Right kidney (tissue), 1 donor: ENCODE data around the gene NHEJ1.

Source experiments
- DNase-seq: peaks from one replicate; pipeline ENCODE4 v3.0.0-alpha.2; 2016

NHEJ1 gene

DNA sequence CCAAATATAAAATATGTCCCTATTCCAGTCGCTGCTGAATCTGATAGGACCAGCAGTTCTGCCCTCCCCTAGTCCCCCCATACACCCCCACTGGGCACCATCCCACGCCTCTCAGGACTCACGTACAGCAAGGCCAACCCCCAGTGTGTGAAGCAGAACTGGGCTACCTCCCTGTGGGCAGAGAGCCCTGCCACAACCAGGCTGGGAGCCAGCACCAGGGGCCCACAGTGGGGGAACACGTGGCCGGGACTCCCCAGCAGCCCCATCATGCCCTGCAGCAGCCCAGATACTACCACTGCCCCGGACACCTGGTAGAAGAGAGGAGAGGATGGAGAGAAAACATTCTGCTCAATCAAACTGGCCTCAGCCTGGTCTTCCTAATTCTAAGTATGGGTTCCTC, 7.9 kb upstream of the NHEJ1 start:
- DNase-seq: no peak

DNA sequence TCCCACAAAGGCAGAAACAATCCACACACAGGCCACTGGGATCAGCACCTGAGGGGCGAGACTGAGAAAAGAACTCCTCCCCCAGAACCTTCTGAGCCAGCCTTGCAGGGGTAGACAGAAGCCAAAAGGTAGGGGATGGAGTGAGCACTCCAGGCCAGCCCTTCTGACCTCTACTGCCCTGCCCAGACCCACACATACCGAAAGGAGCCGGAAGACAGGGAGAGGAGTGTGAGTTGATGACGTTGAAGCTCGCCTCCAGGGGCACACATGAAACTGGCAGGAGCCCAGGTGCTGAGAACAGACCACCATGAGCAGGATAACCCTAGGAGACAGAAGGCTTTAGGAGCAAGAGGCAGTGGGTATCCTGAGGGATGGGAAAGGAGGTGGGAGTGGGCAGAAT, 7.4 kb upstream of the NHEJ1 start:
- no peak for DNase-seq

DNA sequence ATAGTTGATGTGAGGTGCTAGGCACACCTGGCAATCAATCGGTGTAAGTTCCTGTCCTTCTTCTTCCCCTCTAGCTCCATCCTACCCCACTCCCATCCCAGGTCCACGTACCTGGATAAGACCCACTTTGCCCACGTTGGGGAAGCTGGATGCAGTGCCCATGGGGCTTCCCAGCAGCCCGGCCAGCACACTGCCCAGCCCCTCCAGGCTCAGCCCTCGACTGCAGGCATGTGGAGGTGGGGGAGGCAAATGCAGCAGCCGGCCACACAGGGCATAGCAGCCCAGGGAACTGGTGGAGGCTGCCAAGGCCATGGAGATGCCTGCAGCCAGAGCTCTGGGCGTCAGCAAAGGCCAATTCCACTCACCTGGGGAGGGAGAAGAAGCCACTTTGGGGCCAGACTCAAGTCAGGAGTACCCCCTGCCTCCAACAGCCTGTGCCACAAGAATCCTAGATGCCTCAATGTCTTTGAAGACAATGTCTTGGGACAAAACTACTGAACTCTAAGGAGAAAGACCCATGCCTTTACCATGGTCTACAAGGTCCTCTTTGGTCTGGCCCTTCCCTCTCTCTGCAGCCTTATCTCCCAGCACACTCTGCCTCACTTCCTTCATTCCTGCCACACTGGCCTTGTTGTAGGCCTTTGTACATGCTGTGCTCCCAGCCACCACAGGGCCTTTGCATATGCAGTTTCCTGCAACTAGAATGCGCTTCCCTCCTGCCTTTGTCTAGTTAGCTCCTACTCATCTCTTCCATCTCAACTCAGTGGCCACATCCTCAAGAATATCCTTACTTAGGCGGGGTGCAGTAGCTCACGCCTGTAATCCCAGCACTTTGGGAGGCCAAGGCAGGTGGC, 4.7 kb upstream of the NHEJ1 start:
- DNase-seq: no peak

DNA sequence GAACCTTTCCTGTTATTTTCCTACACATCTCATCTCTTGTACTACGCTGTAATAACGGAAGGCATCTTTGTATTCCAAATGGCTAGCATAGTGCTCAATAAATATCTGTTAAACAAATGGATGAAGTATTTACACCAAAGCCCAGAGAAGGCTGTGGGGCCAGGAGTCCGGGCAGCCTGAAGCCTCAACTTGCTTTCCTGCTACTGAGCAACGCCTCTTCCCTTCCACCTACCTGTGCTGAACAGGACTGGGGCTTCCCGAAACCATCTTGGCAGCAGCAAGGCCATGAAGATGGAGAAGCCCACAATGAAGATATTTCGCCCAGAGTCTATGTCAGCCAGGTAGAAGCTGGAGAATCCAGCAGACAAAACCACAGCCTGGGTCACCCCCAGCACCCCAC, 2.5 kb upstream of the NHEJ1 start:
- DNase-seq: no peak

DNA sequence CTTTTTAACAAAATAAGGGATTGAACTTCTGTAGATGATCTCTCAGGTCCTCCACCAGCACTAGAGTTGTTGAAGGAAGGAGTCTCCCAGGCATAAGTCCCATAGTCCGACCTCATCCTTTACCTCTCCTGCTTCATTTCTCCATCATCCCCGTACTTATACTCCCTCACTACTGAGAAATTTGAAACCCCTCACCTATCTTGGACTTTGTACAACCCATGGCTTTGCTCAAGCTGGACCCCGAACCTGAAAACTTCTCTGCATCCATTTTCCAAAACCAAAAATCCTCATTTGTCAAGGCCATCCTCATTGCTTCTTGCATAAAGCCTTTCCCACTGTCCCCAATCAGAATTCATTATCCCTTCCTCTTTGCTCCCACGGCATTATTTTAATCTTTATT, 482 bp upstream of the NHEJ1 start:
- DNase-seq: no peak

DNA sequence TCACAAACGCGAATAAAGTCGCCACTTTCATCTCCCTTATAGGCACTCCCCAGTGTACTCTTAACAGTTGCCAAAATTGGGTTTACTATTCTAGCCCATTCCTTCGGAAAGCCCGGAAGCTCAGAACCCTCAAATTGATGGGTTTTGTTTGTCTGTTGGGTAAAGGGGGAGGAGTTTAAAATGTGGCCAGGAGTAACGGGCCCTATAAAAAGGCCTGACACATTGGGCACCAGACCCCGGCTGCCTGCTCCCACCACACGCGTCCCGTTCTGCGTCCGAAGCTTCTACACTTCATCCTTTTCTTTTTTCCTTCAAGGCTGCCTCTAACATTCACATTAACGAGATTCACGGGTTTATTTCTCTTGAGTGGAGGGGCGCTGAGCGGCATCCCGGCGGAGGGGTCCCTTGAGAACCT, 837 bp downstream of the NHEJ1 start:
- no peak for DNase-seq

DNA sequence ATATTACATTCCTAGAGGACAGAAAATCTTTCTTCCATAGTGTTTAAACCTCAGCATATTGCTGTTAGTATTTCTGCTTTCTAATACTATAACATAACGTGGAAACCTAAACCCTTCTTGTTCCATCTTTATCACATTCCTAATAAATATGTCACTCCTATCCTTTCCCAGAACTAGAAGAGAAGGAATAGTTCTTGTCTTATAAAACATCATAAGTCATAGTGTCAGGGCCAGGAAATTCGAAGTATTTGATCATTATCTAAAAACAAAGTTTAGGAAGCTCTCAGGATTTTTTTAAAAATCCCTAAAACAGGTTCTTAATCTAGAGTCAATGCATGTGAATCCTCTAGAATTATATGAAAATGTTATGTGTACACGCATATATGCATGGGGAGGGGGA, 2.0 kb downstream of the NHEJ1 start:
- no peak for DNase-seq

DNA sequence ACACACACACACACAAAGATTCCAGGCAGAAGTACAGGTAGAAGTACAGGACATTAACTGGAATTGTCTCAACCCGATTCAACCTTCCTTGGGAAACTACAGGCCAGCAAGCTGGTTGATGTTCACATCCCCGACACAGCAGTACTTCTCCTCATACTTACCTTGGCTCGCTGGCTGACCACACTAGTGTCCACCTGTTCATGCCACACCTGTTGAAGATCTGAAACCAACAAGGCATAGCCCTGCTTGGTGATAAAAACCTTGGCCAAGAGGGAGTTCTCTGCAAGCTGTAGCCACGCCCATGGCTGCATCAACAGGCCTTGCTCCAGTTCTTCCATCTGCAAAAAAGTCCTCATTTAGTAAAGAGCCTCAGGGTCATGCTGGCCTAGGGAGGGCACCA, 2.6 kb downstream of the NHEJ1 start:
- DNase-seq: no peak

DNA sequence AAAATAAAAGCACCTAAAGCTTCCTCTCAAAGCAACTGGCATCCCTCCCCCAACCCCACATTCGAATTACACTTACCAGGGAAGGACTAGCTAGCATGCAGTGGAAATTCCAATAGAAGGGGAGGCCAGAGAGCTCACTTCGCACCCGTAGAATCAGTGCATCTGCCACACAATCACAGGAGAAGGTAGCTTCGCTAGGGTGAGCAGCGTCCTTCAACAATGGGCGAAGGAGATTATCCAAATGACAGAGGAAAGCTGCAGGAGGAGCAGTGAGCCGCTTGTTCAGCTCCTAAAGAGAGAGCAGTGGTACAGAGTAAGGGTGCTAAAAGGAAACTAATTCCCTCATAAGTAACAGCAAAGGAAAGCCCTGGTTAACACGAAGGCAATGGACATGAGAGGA, 3.2 kb downstream of the NHEJ1 start:
- no peak for DNase-seq

DNA sequence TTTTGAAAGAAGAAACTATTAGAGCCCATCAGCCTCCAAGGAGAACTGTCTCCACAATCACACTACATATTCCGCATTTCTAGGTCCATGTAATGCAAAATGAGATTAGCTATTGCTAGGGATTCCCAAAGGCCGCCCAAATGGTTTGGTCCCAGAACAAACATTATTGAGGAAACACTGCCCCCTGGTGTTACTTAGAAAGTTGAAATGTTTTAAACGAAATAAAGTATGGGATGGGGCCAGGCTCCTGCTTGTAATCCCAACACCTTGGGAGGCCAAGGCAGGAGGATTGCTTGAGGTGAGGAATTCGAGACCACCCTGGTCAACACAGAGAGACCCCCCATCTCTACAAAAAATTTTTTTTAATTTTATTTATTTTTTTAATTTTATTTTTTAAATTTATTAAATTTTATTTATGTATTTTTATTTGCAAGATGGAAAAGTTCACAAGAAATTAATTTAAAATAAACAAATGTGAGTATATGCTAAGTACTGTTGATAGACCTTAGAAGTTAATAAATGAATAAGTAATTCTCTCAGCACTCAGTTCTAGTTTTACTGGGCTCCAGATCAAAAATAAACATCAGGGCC, 5.5 kb downstream of the NHEJ1 start:
- no peak for DNase-seq

DNA sequence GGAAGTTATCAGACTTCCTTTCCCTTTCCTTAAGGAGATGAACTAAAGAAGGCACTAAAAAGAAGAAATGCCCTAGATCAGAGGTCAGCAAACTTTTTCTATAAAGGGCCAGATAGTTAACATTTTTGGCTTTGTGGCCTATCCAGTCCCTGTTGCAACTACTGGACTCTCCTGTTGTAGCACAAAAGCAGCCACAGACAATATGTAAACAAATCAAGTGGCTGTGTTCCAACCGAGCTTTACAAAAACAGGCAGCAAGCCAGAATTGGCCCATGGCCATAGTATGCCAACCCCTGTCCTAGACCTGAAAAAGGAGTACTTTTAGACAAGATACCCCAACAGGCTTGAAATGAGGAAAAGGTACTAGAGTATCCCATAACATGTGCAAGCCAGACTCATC, 10.9 kb downstream of the NHEJ1 start:
- no peak for DNase-seq

DNA sequence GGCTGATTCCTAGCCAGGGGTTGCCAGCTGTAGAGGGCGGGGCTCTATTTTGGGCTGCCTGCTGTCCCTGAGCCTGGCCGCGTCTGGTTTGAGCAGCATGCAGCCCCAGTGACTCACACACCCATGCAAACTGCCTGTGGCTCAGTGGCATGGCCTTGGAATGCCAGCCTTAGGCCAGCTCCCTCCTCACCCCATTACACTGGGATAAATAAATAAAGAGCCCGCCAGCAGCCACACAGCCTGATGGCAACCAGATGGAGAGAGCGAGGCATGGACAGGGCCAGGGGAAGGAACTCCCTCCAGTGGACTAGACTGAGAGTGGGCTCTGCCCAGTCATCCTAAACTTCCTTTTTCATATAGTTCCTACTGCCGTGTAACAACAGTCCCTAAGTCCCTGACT, 18.3 kb downstream of the NHEJ1 start:
- no peak for DNase-seq

DNA sequence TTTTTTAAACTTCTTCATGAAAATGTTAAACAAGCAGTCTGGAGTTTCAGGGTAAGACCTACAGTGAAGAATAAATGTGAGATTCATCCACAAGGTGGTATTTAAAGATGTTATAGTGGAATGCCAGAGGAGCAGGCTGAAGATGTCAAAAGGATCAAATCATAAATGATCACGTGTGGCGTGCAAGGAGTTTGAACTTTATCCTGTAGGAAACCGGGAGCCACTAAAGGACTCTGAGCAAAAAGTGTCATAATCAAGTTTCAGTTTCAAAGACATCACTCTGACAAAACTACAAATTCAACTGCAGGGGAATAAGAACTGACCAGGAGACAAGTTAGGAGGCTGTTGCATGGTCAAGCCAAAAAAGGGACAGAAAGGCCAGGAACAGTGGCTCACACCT, 19.9 kb downstream of the NHEJ1 start:
- no peak for DNase-seq

DNA sequence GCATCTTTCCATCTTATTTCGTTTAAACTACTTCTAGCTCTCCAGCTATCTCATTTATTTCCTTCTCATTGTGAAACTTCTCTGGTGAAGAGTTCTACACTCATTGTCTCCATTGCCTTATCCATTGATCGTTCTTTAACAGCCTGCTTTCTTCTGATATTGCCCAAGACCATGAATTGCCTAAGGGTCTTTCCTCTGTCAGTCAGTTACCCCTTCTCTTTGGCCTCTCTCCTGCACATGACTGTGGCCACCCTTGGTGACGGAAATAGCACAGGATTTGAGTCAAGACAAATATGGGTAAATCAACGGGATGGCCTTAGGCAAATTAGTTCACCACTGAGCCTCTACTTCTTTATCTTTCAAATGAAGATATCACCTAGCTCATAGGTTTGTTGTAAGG, 26.6 kb downstream of the NHEJ1 start:
- DNase-seq: no peak

DNA sequence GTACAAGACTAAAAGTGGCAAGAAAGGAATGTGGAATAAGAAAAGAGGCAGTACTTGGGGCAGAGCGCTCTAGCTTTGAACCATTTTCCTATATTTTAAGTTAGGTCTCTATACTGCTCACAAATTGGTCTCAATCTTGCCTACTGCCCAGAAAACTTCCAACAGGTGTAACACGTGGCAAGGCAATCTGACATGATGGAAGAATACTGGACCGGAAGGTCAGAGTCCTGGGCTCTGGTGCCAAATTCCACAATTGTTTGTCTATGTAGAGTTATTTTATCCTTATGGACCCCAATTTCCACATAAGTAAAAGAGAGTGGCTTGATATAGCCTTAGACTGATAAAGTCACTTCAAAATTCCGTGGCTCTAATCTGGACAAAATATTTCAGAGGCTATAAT, 28.9 kb downstream of the NHEJ1 start:
- DNase-seq: no peak

DNA sequence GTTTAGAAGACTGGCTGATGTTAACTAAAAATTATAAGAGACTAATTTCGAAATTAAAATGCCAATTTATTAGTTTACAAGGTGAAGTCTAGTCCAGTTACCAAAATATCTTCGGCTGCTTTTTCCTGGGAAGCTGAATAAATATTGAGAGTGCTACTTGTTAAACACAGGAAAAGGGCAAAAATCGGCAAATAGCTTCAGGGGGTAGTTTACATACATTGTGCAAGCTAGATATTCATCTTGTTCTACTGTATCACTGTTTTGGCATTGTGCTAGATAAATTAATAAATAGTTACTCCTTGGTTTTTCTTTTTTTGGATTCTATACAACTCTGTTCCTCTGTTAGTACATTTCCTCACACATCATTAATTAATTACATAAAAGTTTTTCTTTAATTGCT, 29.3 kb downstream of the NHEJ1 start:
- no peak for DNase-seq

DNA sequence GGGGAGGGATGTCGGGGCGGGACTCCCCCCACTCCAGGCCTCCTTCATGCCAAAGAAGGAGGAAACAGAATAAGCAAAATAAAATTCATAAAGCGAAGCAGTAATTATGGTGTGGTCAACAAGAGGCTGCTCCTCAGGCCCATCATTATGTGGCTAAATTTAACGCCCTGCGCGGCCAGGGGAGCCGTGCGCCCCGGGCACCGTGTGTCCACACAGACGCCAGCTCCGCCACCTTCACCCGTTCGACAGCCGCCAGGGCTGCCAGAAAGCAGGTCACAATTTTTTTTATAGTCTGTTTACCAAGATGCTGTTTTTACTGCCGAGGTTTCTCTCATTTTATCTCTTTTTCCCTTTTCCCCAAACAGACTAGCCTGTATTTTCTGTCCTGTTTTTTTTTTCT, 31.0 kb downstream of the NHEJ1 start:
- no peak for DNase-seq

DNA sequence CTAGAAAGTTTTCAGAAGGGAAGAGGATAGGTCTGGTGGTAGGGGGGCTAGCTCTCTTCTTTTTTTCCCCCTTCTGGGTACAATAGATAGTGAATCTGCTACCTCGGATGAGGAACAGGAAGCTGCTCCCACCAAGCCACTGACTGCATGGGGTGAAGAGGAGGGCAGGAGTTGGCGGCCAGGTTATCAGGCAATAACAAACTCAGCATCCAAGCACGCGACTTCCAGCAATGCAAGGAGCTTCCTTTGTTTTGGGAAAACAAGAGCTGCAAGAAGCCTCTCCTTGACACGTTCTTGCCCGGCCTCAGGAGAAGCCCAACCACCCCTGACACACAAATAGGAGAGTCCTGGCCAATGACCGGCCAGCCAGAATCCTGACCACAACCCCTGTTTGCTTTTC, 32.2 kb downstream of the NHEJ1 start:
- DNase-seq: no peak

DNA sequence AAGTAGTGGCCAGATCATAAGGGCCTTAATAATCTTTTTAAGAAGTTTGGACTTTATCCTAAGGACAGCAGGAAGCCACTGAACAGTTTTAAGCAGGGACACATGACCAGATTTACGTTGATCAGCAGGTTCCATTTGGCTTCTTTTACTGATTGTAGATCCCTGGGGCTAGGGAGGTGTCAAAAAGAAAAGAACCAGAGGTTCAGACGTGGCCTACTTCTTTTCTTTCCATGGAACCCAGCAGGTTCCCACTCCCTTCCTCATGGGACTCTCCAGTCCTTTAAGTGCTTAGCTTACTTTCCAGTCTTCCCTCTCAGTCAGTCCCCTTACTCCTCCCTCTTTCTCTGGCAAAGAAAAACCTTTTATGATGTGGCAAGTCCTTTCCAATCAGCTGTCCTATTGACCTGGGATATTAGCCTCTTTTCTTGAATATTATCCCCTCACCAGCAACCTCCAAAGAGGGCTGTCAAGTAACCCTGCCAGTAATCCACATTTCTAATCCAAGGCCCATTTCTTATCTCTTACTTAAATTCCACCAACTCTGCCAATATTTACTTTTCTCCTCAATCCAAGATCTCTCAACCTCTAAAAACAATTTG, 33.5 kb downstream of the NHEJ1 start:
- no peak for DNase-seq

DNA sequence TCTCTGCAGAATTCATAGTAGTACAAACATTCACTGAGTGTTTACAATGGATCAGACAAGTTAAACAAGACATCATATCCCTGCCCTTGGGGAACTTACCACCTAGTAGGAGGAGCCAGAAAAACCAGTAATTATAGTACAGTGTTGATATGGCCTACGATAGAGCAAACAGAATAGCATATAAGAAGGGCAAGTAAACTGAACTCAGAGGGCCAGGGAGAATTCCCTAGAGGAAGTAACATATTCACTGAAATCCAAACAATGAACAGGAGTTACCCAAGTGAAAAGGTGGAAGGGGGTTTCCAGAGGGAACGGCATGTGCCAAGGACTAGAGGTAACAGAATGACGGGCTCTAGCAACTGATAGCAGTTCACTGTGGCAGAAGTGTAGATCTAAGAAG, 34.1 kb downstream of the NHEJ1 start:
- no peak for DNase-seq

DNA sequence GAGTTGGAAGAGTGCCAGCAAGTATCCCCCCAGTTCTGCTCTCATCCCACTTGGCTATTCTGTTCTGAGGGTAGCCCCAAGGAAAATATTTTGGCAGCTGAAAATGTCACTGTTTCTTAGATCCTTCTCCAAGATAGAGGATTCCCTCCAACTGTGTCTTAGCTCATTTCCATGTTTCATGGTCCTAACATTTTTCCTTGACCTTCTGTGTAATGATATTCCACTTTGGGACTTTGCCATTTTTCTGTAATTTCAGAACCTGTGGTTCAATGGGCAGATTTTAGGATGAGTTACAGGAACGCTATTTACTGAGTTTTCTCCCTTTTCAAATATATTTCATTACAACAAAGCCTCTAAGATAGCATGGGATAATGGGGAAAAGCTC, 34.7 kb downstream of the NHEJ1 start:
- DNase-seq: no peak

DNA sequence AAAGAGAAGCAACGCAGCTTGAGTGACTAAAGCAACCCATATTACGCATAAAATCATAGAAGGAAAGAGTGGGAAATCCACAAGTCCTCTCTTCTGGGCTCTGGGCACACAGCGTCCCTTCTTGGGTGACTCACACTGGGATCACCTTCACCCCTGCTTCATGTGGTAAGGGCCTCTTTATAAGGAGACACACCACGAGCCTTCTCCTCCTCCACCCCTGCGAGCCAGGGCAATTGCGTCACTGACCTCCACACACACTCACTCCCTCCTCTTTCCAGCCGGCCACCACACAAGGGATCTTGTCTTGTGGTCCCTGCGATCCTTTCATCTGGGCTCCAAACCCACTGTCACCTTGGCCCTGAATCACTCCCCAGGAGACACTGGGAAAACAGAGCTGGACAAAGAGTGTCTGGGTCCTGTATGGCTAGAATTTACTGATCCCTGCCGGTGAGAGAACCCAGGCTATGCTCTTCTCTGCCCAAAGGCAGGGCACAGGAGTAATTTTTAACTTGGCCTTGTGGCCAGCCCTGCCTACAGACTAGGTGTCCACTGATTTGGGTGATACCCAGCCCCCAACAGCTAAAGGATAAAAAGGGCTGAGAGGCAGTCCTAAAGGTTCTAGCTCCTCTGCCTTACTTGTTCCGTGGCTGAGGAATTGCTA, 35.3 kb downstream of the NHEJ1 start:
- DNase-seq: no peak

DNA sequence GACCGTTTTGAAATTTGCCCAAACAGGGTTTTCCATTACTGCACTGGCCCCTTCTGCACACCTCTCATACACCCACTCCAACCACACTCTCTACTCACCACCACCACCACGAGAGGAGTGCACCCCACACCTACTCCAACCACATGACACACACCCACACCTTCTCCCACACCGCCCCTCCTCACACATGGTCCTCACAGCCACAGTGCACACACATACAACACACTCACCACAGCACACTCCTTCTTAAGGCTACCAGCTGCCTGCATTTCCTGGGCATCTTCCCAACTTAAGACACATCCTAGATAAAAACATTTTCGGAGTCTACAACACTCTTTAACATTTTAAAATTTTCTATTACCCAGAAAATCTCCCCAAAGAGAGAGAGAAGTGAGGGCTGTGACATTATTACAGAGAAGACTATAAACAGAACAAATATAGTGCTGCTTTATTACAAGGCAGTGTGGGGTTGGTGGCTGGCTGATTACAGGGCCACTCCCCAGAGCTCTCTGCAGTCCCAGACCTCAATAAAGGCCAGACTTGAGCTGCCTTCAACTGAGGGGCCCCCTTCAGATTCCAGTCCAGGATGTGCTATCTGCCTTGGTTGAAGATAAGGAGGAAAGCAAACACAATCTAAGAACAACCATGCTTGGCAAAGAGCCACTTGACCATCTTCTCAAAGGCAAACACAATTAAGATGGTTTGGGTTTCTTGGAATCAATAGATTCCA, 36.1 kb downstream of the NHEJ1 start:
- no peak for DNase-seq
